HG03108 (cell line): ENCODE data around the gene BRSK2.

Experiments
- ATAC-seq: cut with Tn5 transposase; IDR thresholded peaks from one replicate; pipeline ENCODE4 v1.9.1; 2021; ENCODE audit warnings: moderate library complexity; ENCODE audit not compliant: unreplicated experiment

BRSK2 gene

DNA sequence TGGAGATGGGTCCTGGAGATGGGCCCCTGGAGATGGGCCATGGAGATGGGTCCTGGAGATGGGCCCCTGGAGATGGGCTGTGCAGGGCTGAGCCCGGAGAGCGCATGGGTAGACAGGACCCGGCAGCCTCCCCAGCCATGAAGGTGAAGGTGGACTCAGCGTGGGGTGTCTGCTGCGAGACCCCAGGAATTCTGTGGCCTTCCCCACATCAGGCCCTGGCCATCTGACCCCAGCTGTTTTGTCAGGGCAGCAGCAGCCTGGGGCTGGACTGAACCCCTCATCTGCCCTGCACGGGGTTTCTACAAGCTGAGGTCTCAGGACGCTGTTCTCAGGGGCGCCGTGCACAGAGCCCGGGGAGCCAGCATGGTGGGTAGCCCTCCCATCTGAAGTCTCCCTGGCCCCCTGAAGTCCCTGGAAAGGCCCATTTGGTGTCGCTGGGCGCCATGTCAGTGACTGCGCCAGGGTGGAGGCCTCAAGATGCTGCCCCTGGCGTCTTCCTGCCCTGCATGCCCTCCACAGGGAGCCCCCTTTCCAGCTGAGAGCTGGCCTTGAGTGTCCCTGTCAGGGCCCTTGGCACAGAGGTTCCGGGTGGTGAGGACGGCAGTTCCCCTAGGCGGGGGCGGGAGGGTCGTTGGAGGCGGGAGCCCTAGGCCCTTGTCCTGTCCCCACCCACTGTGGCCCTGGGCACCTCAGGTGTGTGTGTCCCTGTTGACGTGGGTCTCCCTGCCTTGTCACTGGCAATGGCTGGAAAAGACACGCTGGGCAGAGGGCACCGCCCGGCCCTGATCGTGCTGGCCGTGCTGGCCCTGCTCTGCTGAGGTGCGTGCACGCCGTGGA, 5.4 kb downstream of the BRSK2 start:
- no peak for ATAC-seq

DNA sequence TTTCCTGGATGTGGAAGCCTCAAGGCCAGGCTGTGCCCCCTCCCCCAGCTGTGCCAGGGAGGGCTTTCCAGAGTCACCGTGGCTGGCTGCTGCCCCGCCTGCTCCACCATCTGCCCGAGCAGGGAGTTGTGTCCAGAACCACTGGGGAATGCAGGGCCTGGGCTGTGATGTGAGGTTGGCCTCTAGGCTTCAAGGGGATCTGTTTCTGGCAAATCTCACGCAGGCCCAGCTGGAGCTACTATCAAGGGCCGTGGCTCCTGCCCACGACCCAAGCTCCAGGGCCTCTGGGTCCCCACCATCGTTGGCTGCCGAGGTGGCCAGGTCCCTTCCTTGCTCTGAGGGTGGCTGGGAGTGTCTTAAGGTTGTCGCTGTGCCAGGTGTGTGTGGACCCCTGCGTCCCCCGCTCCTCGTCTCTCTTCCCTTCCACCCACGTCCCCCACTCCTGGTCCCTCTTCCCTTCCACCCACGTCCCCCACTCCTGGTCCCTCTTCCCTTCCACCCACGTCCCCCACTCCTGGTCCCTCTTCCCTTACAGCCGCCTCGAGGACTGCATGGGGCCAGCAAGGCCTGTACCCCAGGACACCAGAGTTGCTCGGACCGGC, 6.1 kb downstream of the BRSK2 start:
- no peak for ATAC-seq

DNA sequence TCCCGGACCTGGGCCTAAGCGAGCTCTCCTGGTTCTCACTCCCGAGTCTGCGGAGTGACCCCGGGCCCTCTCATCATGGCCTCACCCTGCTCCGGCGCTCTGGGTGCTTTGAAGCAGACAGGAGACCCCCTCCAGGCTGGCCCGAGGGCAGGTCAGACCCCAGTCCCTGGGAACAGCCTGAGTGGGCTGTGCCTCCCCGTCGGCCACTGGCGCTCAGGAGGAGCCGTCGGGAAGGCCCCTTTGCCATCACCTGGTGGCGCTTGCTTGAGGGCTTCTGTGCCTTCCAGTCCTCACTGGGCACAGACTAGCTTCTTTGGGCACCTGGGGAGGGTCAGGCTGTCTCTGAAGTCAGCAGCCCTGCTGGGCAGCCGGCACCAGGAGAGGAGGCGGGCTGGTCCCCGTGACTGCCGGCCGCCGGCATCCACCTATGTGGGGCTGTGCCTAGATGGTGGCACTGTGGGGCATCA, 6.7 kb downstream of the BRSK2 start:
- ATAC-seq, result no peak

DNA sequence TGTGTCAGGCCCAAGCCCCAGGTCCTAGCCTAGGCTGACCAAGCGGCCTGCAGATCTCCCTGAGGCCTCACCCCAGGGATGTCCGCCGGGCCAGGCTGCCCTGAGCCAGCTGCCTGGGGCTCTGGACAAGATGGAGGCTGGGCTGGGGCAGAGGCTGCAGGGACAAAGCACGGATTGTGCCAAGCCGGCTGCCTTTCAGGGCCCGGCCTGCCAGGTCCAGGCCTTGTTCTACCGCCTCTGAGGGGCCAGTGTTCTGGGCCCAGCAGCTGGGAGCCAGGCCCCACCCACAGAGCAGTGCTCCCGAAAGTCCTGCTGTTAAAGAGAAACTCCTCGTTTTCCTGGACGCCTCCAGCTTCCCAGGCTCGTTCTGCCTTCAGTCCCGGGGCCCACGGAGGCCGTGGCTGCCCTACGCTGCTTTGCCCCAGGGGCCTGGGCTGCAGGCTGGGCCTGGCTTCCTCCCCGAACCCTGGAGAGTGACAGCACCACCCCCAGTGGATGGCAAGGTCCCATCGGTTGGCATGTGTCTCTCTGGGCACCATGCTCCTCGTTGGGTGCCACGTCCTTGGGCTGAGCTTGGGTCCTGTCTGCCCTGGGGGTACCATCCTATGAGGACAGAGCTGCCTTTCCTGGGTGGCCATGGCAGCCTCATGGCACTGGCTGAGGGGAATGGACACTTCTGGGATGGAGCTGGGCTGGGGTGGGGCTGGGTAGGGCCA, 7.6 kb downstream of the BRSK2 start:
- no peak for ATAC-seq

DNA sequence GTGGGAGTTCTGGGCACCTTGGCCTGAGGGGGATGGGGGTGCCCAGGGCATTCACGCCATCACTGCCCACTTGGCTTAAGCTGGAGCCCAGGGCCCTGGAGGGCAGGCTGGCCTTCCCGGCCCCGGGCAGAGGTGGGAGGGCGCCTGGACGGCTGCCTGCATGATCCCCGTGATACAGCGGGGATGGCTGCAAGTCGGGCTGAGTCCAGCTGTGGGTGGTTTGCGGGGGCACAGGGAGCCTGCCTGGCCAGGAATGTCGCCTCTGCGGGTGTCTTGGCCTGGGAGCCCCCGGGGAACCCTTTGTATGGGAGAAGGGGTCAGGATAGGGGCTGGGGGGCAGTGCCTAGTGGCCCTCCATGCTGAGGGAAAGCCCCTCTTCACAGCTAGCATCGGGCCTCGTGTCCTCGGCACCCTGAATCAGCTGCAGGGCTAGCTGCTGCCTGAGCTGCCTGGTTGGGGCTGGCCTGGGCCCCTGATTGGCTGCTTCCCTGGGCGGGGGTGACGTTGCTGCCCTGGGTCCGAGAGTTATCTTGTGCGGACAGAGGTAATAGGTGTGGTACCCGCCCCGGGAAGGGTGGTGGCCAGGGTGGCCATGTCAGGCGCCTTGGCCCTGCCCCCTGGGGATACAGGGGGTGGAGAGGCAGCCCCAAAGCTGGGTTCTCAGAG, 8.3 kb downstream of the BRSK2 start:
- no peak for ATAC-seq

DNA sequence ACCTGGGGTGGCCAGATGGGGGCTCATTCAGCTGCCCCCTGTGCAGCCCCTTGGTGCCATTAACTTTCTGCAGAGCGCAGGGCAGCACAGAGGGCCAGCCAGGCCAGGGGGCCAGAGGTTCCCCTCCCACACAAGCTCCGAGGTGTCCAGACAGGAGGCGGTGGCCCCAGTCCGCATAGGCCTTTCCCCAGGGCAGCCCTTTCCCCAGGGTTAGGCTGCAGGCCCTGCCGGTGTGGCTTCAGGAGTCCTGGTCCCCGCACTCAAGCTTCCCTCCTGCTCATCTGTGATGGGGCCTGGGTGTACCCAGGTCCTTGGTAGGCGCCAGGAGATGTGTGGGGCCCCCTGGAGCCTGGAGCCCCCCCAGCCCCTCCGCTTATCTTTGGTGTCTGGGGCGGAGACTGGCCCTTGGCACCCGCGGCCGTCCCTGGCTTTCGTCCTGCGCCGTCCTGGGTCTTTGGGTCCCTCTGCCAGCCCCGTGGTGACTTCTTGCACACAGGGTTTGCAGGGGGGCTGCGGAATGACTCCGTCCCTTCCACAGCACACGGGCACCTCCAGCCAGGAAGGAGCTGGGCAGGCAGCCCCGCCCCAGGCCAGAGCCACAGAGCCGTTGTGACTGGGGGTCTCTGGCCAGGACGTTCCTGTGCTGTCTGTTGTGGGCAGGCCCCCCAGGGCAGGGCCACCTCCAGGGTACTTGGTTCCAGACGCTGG, 8.9 kb downstream of the BRSK2 start:
- no peak for ATAC-seq

DNA sequence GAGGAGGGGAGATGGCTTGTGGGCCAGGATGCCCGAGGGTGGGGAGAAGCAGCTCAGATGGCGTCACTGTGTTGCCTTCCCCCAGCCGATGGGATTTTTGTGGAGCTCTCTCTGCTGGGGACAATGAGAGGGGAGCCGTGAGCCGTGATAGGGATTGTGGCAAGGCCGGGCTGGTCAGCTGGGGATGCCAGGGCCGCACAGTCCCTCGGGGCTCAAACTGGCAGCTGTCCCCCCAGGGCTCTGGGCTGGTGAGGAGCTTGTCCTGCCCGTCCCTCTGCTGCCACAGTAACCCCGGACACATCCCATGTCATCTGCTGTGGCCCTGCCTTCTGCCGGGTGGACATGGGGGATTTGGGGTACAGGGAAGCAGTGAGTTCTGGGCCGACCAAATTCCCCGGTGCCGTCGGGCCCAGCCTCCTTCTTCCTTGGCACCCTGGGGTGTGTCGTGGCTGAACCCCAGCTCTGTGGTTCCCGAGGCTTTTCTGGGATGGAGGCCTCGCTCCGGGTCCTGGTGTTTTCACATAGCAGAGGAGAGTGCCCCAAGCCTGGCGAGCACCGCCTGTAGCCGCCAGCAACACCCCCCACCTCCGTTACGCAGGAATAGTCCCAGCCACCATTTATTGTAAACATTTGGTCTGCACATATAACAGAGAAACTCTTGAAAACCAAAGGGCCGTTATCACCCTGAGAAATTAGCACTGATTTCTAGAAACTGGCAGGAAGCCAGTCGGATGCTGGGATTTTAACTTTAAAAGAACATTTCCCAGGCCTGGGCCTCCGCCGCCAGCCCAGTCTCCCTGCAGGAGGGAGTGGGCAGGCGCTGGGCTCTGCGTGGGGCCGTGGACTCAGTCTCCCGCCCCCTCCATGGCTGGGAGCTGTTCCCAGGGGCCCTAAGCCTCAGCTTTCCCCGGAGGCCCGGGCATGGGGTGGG, 9.9 kb downstream of the BRSK2 start:
- ATAC-seq, result no peak

DNA sequence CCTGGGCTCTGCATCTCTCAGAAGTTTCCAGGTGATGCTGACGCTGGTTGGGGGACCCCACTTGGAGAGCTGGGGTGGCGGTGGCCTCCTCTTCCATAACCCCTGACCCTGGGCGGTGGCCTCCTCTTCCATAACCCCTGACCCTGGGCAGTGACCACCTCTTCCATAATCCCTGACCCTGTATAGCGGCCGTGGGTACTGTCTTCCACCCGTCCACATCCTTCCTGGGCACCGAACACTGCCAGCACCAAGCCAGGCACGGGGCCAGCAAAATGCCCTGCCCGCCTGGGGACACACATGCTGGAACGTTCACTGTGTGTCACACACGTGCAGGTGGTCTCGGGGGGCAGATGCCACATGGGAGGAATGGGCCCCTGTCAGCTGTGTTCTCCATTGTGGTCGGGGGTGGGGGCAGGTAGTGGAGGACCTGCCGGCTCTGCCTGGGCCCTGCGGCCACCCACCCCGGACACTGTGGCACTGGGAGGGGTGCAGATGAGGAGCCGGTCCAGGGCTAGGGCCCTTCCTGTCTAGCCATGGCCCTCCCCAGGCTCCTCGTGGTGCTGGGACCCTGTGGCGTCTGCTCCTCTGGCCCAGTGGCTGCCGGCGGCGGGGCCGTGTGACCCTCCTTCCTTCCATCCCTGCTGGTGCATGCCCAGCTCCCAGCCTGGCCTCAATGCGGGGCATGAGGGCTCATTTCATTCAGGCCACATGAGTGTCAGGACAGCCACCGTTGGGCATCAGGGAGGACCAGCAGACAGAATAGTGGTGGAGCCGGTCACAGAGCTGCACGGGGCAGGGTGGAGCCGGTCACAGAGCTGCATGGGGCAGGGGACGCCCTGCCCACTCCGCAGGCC, 10.8 kb downstream of the BRSK2 start:
- no peak for ATAC-seq

DNA sequence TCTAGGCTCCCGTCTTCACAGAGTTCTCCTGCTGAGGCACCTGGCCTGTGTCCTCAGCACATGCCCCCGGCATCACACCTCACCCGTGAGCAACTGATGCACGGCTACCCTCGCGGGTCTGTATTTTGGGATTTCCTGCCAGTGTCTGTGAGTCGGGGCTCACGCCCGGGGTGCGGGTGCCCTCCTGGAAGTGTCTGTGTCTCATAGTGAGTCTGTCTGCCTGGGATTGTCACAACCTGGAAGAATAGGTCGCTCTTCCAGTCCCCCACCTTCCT, 11.4 kb downstream of the BRSK2 start:
- ATAC-seq, result no peak

DNA sequence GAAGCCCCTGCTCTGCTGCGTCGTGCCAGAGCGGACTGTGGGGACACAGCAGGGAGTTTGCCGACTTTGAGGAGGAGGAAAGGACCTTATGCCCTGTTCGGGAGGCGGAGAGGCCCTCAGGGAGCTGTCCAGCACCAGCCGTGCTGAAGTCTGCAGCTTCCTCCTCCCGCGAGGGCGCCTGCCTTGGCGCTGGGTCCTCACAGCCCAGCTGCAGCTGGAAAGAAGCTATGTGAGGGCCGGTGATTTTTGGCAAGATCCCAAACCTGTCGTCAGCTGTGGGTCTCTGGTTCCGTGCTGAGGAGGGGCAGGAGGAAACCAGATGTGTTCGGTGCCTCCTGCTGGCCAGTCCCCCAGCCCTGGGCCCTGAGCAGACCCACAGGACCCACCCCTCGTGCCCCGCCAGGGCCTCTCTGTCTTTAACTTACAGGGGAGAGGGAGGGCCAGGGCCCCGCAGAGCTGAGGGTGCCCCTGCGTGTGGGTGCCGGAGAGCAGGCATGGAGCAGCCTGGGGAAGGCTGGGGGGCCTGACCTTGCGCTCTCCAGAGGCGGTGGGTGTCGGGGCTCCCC, 12.0 kb downstream of the BRSK2 start:
- ATAC-seq, result no peak

DNA sequence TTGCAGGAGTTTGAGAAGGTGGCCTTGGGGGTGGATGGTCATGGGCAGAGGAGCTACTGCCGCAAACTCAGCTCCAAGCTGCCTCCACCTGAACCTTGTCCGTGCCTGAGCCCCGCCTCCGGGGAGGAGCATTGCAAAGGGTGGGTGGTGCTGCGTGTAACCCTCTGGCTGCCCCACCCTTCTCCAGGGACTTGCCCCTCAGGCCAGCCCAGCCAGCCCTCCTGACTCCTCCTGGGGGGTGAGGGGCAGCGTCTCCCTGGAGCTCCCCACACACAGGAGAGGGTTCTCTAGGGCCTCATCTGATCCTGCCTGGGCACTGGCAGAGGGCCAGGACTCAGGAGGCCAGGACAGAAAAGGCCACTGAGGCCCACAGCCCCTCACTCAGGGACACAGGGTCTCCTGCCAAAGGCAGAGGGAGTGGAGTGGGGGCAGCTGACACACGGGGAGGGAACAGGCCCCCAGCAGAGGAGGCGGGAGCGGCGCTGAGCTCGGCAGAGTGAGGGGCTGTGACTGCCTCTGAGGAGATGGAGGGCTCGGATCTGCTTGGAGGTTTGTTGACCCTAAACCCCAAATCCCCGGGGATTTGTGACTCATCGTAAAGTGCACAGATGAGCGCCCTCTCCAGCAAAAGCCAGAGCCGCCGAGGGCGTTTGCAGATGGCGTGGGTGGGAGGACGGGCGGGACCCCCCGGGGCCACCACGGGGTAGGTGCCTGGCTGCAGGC, 12.8 kb downstream of the BRSK2 start:
- no peak for ATAC-seq

DNA sequence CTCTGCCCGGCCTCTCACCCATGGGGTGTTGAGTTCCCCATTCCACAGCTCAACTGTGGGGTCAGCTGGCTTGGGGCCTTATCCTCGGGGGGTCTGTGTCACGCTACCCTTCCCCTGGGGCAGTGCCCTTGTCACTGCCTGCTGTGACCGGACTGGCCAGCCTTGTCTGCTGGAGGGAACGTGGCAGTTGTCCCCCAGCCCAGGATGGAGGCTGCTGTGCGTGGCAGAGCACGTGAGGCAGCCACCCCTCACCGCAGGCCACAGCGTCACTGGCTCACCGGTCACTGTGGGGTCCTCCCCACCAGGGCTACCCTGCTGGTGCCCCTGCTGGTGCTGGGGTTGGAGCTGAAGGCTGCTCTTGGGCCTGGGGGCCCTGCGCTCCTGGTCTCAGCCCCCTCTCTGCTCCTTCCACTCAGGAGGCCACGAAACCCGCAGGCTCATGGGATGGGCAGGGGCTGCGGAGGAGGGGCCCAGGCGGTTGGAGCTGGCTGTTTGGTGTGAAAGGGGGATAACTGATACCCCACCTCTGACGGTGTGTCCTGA, 13.4 kb downstream of the BRSK2 start:
- no peak for ATAC-seq

DNA sequence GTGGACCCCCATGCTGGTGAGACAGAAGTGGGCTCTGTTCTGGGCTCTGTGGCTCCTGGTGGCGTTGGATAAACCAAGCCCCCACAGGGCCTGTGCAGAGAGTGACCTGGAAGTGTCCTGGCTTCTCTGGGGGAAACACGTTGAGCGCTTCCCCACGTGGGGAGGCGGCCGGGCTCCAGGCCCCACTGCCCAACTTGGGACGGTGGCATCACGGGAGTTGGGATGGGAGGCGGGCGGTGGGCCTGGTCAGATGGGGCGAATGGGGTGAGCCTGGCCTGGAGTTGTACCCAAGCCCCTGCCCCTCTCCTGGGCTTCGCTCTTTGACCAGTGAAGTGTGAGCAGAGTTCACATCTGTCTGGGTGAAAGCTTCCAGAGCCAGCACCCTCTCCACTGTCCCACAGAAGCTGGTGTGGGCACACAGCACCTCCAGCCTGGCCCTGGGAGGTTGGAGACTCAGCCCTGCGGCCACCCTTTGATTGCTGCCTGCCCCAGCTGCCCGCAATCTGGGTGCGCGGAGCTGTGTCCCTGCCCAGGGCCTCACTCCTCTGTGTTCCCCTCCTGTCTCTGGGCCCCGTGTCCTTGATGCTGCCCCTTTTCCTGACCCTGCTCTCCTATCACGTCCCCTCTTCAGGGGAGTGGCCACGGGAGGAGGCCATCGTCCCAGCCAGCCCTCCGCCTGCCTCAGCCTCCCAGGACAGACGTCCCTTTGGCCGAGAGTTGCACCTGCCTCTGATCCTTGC, 14.2 kb downstream of the BRSK2 start:
- ATAC-seq, result no peak

DNA sequence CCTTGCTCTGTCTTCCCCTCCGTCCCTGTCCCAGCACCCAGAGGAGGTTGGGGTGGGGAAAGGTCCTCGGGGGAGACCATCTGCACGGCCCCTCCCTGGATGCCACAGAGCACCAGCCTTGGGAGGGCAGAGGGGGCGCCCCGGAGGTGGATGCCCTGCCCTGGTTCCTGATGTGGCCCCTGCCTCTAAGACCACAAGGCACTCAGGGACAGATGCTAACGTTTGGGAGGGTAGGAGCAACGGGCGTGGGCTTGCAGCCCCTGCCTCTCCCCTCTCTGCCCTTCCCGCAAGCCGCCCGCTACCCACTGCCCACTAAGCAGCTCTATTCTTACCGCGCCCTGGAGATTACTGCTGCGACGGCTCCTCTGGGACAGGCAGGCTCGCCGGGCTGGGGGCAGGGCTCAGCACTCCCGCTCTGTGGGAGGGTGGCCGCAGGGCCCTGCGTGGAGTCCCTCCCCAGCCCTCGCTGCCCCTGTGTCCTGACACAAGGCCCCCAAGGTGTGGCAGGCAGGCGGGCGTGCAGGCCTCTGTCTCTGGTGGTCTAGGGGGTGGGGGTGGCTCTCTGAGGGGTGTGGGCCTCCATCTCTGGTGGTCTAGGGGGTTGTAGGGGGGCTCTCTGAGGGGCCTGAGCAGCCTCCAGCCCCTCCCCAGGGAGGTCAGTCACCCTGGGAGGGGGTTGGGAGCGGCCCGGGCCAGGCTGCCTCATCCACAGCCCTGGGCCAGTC, 14.9 kb downstream of the BRSK2 start:
- ATAC-seq, result no peak

DNA sequence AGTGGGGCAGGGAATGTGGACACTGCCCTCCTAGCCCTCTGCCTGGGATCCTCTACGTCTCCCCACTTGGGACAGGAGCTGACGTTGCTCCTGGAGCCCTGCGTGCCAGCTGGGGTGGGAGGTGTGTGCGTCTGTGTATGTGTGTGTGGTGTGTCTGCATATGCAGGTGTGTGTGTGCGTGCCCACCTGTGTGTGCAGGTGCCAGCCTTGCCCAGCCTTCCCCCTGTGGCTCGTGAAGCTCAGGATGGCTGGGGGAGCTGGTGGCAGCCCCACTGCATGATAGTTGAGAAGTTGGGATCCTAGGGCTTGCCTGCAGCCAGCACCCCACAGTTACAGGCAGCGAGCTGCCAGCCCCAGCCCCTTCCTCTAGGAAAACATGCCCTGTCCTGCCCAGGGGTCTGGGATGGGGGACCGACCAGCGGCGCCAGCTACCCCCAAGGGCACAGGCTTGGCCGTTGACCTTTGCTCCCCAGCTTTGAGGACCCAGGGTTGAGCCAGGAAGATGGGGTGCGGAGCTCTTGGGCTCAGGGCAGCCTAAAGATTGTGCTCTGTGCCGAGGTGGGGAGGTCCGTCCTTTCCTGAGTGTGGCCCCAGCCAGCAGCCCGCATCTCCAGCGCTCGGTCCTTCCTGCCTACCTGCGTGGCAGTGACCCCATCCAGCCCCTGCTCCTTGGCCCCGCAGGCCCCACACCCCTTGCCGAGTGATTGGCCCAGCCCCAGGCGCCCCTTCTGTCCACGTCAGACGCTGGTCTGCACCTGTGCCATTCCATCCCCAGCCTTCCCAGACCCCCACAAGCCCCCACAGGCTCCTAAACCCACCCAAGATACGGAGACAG, 15.7 kb downstream of the BRSK2 start:
- no peak for ATAC-seq
